Effector CD4-positive, alpha-beta T cell (primary cell): ENCODE results near the gene APOL4. TPM values are rescaled to one million over a fixed set of nuclear protein-coding genes. Genes with fewer than 3 reads are reported as not detected.
"Not testable (repeated sequence)": the region's sequence is repeated elsewhere in the genome, so short reads cannot be mapped to it uniquely, and the experiment has no call there.

ENCODE experiments used
- DNase-seq: peaks from one replicate; pipeline ENCODE4 v3.0.0-alpha.2; 2020
- total RNA-seq: gene quantifications from one replicate; lab custom pipeline; 2026; lab: John Stamatoyannopoulos, UW

APOL4 gene, protein sequence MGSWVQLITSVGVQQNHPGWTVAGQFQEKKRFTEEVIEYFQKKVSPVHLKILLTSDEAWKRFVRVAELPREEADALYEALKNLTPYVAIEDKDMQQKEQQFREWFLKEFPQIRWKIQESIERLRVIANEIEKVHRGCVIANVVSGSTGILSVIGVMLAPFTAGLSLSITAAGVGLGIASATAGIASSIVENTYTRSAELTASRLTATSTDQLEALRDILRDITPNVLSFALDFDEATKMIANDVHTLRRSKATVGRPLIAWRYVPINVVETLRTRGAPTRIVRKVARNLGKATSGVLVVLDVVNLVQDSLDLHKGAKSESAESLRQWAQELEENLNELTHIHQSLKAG
- not detected for total RNA-seq

DNA sequence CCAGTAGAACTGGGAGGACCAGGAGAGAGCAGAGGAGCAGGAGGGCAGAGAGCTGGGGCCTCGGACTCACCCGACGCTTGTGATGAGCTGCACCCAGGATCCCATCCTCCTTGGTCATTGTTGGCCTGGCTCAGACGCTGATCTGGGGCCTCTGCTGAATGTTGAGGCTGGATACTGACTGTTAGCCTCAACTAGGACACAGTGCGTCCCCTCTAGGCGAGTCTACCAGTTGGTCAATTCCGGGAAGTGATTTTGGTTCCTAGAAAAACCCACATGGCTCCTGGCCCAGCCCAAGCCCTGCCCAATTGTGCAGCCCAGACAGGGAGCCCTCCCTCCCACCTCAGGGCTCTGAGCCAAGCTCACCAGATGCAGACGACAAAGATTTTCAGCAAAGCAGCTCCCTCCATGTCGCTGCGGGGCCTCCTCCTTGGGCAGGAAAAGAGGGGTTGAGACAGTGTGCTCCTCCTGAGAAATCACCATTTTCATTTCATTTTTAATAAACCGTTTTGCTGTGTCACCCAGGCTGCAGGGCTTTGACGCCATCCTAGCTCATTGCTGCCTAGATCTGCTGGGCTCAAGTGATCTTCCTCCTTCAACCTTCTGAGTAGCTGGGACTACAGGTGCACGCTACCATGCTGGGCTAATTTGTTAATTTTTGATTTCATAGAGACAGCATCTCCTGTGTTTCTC lies at the start of gene APOL4:
Gene APOL4, minus strand, starts transcription at position 180 of the 690 bp plus-strand sequence. Its CDS starts 75 bp downstream, at position 105.
- DNase-seq, result no peak

DNA sequence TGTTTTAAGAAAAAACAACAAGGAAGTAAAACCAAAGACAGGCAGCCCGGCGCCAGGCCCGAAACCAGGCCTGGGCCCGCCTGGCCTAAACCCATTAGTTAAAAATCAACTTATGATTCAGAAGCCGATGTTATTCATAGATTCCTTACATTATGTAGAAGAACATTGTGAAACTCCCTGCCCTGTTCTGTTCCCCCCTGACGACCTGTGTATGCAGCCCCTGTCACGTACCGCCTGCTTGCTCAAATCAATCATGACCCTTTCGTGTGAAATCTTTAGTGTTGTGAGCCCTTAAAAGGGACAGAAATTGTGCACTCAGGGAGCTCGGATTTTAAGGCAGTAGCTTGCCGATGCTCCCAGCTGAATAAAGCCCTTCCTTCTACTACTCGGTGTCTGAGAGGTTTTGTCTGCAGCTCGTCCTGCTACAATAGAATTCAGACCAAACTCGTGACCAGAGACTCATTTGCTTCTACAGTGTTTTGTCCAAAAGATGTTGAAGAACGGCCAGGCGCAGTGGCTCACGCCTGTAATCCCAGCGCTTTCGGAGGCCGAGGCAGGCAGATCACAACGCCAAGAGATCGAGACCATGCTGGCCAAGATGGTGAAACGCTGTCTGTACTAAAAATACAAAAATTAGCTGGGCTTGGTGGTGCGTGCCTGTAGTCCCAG lies 48.8 kb upstream of the APOL4 start:
- DNase-seq, result not testable (repeated sequence)

DNA sequence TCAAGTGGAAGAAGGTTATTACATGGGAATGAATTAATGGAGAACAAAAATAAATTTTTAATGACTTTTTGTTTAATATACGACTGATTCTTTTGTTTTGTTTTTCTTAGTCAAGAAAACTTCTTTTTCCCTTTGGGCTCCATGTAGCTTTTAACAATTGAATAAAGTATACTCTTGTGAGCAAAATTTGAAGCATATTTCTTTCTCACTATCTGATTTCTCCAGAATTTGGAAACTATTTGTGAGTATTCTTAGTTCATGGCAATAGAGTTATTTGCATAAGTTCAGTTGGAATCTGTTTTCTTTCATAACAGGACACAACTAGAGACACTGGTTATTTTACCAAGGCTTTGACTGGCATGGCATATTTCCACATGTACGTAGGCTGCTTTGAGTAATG lies 47.6 kb upstream of the APOL4 start:
- no peak for DNase-seq

DNA sequence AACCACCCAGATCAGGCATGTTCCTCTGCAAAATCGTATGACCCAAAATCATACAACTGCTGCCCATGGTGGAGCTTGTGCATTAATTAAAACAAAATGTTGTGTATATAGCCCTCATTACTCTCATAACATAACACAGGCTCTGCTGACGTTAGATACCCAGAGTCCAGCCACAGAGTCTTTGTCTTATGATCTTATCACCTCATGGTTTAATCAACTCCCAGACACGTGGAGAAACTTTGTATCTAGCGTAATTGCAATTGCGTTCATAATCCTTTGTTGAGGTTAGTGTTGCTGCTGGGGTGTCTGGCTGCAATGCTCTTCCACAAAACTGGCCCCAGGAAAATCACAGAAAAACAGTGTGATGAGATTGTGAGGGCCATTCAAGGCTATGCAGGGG lies 46.3 kb upstream of the APOL4 start:
- no peak for DNase-seq

DNA sequence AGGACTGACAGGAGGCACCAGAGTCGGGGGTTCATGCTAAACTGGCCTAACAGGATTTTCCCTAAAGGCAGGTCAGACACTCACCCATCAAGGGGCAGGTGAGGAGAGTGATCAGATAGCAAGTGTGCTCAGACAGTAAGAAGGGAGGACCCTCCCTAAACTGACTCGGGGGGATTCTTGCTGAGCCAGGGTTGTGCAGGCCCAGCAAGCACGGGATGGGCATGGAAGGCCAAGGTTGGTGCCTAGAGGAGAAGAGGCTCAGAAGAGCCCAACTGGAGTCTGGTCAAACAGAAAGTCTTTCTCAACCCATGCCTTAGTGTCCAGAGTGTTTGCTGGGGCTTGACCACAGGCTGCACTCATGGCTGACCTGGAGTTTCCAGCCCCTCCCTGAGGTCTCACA lies 45.1 kb upstream of the APOL4 start:
- no peak for DNase-seq

DNA sequence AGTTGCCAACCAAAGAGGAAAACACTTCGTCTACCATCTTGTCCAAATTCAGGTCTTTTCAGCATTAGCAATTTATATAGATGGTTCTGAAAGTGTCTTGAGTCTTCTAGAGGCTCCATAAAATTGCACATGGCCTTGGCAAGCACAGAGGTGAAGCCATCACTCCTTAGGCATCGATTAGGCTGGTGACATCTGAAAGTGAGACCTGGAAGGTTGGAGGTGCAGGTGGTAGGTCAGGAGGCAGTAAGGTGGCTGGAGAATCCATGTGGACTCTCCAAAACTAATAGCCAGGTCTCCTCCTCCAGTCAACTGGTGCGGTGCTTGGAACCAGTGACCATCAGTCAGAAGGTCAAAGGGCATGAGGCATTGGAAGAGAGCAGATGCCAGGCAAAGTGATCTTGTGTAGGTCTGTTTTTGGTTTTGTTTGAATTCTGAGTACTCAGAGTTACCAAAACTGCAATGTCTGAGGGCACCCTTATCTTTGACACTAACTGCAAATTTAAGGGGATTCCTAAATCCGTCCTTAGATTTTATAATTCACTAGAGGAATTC lies 44.3 kb upstream of the APOL4 start:
- no peak for DNase-seq

DNA sequence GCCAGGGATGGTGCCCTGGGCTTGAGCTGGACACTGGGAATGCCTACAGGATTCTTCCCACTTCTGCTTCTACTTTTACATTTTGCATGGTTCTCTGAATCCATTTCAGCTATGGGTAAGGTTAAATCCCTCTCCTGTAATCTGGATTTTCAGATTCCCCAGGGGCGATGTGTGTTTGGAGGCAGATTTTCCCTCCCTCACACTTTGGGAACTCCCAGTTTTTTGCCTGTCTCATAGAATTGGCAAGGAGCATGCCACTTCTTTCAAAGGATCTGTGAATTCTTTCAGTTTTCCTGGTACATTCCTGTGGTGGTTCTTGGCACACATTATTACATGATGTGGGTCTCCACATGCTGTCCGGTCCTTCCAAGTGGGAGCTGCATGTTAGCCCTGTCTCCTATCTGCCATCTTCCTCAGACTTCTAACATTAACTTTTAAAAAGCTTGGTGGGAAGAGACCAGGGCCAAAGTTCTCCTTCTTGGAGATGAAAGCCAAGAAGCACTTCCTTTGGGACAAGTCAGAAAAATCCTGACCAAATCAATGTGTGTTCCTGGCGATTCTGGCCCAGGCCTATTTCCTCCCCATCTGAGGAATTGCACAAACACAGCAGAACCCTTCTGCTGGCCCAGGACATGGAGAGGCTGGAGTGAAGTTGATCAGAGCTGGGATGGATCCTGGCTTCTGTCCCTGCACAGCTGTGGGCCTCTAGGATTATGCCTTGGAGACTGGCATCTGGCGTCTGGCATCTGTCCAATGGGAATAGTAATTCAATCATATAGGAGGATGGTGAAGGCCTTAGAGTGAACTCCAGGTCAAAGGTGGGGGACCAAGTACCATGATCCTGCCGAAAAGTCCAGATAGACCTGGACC lies 43.1 kb upstream of the APOL4 start:
- DNase-seq, result no peak

DNA sequence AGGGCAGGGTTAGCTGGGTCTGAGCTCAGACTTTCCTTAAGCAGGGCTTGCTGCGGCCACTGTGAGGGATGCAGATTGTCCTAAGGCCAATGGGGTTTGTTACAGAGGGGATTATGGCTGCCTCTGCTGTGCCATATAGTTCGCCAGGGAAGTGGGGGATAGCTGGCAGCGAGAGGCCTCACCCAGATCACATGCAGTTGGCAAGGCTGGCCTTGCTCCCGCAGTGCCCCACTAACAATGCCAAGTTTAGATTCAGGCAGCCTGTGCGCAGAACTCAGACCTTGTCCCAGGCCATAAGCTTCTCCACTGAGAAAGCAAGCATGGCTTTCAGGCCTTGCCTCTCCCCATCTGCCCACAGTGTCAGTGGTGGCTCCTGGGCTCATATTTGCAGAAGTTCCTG lies 42.4 kb upstream of the APOL4 start:
- DNase-seq, result no peak

DNA sequence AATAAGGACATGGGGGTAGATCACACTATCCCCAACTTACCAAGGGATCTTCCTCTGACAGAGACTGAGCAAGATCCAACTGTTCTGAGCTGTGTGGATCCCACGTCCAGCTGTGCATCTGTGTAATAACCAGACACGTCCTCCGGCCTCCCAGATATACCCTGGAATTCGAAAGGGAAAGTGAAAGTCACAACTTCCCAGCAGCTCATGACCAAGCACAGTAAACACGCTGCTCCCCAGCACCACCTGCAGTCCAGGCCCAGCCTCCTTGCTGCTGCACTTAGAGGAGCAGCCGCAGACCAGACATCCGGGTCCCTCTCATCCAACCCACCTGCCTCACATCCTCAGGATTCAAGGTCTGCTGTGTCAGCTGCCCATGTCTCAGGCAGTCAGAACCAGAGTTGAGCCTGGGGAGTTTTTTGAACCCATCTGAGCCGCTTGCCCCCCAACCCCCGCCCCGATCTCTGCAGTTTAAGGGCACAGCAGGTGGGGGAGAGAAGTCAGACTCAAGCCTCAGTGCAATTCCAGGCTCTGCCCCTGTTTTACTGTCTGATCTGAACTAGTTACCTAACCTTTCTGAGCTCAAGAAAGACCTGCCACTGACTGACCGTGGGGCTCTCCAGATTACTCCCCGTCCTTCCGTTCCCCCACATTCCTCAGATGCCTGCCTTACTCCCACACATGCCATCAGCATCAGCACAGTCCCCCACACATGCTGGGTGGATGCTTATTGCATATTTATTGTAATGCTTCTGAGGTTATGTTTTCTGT lies 38.0 kb upstream of the APOL4 start, which contains the start of gene APOL2:
Gene APOL2, minus strand, starts transcription at position 127 of the 771 bp plus-strand sequence. CDS start 6,365 bp downstream, outside the sequence.
- peak; percentile 75 for DNase-seq

DNA sequence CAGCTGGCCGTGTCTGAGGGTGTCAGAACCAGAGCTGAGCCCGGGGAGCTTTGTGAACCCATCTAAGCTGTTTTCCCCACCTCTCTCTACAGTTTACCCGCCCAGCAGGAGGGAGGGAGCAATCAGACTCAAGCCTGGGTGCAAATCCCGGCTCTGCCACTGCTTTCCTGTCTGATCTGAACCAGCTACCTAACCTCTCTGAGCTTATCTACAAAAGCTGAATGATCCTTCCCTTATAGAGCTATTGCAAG lies 37.5 kb upstream of the APOL4 start:
- DNase-seq, result no peak

DNA sequence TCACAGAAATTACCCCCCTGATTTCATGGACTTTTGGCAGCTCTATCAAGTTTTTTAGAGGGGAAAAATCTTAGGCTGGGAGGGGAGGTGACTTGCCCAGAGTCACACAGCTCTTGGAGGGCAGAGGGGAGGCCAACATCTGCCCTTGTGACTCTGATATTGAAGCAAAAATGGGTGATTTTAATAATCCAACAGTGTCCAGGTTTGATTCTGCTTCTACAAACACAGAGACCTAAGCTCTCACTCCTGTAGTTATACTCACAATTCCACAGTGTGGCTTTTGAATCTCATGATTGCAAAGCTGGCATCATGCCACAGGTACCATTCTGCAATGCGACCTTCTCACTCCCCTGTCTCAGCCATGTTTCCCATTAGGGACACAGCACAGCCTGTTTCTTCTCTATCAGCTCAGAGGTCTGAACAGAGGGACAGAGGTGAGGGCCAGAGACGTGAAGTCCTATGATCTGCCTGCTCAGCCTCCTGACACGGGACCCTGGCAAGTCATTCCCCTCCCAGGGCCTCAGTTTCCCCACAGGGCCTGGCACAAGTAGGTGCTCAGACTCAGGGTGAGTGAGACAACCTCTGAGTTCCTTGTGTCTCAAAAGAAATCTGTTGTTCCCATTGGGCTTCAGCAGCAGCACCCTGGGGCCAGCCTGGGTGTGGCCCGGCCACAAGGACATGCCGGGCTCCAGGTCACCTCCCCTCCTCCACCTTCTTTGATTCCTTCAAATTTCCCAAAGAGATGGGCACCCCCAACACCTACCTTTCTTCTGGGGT lies 37.0 kb upstream of the APOL4 start:
- DNase-seq, result no peak

DNA sequence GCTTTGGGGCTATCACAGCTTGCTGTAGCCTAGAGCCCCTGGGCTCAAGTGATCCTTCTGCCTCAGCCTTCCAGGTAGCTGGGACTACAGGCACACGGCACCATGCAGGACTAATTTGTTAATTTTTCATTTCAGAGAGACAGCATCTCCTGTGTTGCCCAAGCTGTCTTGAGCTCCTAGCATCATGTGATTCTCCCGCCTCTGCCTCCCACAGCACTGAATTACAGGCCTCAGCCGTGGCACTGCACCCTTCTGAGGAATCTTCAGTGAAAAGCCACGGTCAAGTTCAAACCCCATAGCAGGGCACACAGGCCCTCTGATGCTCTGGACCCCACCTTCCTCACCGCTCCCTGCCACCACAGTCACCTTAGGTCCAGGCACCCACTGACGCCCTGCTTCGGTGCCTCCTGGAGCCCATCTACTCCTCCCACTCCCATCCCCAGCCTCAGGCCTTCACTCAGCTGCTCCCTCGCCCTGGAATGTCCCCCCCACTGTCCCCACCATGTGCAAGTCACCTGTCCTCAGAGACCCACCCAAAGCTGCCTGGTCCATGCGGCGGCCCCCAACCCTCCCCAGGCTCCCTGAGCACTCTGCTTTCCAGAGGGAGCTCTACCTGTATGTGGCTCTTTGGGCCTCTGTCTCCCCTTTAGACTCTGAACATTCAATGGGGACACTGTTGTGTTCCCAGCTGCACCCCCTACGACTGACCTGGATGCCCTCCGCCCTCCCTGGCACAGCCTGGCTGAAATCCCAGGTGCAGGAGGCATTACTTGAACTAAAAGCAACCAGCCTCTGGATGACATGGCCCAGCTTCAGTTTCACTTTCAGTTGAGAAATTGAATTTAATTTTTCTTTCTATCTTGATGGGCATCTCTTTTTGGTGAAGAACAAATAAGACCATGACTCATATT lies 36.1 kb upstream of the APOL4 start:
- no peak for DNase-seq

DNA sequence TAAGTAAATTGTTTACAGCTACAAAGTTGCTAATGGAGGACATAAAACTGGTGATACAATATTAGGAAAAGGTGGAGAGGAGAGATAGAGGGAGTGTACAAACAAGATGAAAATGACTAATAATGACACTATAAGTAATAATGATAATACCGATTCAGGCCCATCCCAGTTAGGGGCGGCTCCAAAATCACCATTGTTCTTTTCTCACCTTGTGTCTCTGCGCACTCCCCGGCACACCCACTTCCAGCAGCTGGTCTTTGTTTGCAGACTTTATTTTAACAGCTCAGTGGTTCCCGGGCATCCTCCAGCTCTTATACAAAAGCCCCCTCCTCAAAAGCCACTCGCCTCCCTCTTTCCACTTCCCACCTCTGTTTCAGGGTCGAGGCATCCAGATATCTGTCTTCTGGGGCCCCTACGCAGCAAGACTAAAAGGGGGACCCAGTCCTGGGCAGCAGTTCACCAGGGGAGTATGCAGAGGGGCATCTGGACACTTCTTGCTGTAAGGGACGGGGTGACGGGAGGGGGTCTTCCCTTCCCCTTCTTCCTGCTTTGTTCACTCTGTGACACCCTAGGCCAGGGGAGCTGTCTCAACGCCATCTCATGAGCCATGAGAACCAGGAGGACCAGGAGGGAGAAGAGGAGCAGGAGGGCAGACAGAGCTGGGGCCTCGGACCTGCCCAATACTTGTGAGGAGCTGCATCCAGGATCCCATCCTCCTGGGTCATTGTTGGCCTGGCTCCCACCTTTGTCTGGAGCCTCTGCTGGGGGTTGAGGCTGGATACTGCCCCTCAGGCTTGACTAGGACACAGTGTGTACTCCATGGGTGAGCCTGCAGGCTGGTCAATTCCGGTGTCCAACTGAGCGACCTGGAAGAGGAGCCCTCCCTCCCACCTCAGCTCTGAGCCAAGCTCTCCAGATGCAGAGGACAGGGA lies 35.0 kb upstream of the APOL4 start:
- DNase-seq, result no peak

DNA sequence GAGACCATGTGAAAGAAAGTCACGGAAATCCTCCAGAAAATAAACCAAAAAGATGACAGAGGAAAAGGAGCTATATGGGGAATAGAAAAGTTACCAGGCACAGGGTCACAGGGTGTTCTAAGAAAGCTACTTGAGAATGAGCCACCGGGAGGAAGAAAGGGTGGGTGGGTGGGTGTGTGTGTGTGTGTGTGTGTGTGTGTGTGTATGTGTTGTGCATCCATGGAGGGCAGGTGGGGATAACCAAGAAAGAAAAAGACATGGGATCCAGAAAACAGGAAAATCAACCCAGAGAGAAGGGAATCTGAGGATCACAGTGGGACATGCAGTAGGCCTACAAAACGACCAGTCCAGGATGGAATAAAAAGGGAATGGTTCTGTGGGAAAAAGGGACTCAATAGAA lies 34.0 kb upstream of the APOL4 start:
- no peak for DNase-seq

DNA sequence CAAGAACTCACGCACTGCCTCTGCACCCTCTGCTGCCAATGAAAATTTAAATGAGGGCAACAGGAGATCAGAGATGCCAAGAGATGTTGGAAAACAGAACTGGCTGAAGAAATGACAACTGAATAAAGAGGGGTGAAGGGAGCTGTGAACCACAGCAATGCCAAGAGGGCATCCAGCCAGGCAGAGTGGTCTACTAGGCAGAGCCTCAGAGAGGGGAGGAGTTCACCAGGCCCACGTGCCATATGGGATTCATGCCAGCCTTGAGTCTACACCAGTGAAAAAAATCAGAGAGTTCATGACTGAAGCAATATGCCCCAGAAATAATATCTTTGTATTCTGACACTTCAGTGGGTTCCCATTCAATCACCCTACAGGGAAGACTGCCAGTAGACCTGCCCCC lies 33.3 kb upstream of the APOL4 start:
- no peak for DNase-seq

DNA sequence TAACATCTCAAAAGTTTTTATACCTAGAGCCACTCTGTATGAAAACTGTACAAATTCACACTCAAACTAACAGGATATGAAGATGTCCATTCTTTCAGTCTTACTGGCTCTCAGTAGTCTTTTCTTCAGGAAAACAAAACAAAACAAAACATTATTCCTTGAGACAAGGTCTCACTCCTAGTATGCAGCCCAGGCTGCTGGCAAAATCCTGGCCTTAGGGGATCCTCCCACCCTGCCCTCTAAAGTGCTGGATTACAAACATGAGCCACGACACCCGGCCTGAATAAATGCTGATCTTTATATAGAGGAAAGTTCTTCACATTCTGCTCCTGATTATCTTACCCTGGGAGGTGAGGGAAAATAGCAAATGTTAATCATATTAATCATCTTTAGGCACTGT lies 32.6 kb upstream of the APOL4 start:
- DNase-seq, result no peak

DNA sequence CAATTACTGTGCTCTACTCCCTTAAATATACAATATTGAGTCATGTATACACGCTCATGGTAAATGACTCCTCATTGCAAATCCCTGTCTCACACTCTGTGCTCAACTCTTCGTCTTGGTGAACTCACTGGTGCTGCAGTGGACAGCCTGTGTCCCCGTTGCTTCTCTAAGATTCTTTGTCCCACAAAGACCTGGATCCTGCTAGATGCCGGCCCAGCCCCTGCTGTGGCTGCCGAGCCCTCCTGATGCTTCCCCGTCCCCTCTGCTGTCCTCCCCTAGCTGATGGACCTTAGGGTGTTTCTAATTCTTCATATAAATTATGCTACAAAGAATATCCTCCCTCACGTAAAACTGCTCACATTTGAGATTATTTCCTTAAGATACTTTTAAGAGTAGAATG lies 32.2 kb upstream of the APOL4 start:
- DNase-seq, result no peak

DNA sequence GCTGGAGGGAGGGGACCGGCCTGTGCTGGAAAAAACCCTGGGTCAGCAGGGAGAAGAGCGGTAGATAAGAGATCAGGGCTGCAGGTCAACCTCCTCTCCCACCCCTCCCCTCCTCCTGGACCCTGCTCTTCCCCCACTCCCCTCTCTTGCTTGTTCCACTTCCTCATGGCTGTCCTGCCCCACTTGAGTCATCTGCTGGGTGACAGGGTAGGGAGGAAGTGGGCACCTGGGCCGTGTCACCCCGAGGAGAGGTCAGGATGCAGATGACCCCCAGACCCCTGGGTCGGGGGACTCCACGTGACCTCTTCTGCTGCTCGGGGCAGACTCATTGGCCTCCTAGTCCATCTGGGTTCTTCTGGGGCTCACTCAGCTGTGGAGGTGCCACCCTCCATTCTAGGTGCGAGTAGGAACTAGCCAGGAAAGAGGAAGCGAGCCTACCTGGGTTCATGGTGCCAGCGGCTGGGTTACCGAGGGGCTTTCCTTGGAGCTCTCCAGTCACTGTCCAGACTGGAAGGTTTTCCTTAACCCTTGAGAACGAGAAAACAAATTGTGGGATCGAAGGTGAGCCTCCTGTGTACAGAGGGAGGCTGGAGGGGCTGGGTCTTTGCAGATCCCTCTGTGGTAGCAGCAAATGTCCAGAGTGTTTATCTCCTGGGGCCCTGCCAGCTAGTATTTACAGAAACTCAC lies 31.2 kb upstream of the APOL4 start:
- no peak for DNase-seq
